ENCODE measurements around the gene PPP1R11. TPM values are rescaled to one million over a fixed set of nuclear protein-coding genes. Genes with fewer than 3 reads are reported as not detected.
A peak's percentile ranks its signal among the peaks of the same experiment; 100 is the strongest.
"Not testable (repeated sequence)": the region's sequence is repeated elsewhere in the genome, so short reads cannot be mapped to it uniquely, and the experiment has no call there.

Gene PPP1R11, protein sequence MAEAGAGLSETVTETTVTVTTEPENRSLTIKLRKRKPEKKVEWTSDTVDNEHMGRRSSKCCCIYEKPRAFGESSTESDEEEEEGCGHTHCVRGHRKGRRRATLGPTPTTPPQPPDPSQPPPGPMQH
- total RNA-seq = 19.0 and 23.4 TPM in 2 replicates

DNA sequence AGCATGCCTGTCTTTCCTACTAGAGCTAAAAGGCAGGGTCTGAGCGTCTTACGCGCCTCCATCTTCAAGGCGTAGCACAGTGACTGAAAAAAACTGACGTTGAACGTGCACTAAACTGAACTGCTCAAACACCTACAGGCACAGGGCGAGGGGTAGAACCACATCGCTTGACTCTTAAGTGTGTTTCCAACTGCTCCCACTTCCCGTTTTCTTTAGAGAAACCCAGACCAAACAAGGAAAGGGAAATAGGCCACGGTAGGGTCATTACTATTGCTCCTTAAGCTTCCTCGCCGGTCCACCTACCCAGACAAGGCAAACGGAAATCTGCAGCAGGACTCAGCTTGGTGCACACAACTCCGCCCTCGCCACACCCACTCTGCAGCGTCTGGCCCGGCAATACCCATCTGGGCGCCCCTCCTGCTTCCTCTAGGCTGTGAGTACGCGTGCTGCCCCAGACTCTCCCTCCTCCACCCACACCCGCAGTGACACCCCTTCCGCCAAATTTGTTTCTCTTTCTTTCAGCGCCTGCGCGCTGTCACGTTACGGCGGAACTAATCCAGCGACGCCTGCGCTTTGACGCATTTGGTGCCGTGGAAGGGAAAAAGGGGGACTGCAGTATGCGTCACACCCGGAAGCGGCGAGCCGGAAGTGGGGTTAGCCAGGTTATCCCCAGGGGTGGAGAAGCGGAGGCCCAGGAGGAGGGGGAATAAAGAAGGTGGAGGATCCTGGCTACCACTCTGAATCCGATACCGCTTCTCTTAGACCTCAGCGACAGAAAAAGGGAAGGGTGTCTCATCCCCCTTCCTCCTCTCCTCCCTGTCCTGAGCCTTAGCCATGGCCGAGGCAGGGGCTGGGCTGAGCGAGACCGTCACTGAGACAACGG lies at the start of gene PPP1R11:
TSS of gene PPP1R11 (plus strand) at position 622 of the 883 bp plus-strand sequence. CDS start at position 835, 213 bp downstream.
- peak; percentile 95 for FAIRE-seq
- TF ChIP-seq, protein P1, sequence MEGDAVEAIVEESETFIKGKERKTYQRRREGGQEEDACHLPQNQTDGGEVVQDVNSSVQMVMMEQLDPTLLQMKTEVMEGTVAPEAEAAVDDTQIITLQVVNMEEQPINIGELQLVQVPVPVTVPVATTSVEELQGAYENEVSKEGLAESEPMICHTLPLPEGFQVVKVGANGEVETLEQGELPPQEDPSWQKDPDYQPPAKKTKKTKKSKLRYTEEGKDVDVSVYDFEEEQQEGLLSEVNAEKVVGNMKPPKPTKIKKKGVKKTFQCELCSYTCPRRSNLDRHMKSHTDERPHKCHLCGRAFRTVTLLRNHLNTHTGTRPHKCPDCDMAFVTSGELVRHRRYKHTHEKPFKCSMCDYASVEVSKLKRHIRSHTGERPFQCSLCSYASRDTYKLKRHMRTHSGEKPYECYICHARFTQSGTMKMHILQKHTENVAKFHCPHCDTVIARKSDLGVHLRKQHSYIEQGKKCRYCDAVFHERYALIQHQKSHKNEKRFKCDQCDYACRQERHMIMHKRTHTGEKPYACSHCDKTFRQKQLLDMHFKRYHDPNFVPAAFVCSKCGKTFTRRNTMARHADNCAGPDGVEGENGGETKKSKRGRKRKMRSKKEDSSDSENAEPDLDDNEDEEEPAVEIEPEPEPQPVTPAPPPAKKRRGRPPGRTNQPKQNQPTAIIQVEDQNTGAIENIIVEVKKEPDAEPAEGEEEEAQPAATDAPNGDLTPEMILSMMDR (IDR thresholded peaks at IDR 0.05; ENCODE audit: insufficient read depth, low read length, severe bottlenecking) = no peak
- H3K36me3 ChIP-seq (ENCODE audit: control insufficient read depth, insufficient read depth, low read length) = peaks cover 10% of the 10 kb centered on the region

DNA sequence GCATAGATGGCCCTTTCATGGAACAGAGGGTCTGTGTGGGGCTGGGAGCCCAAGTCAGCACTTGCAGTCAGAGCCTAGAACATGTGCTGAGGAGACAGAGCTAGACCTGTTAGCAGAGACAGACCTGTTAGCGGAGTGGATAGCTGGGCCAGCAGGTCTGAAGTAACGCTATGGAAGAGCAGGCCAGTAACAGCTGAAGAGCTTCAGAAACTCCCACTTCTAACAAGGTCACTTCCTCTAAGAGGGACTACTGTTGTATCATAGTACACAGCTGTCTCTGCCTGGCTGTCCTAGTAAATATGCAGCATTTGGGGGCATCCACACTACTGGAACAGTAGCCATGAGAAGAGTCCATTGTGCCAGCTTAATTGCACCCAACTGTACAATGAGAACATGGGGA lies 47.2 kb upstream of the PPP1R11 start:
- Histone ChIP-seq H3K36me3 (ENCODE audit: control insufficient read depth, insufficient read depth, low read length) (no peaks in the 10 kb centered on the region), H3K27me3 (ENCODE audit: control insufficient read depth, insufficient read depth, low read length) (no peaks in the 10 kb centered on the region), H3K4me3 (ENCODE audit: low read depth, low read length) (no peak overlapping the region)
- TF ChIP-seq, protein P1 (IDR thresholded peaks at IDR 0.05; ENCODE audit: insufficient read depth, low read length, severe bottlenecking) = no peak
- FAIRE-seq (no peak), DNase-seq (ENCODE audit: low read depth) (no peak)

More for the DNA sequence above, at the start of gene PPP1R11:
- H3K27me3 ChIP-seq (ENCODE audit: control insufficient read depth, insufficient read depth, low read length) = no peaks in the 10 kb centered on the region
- peak; percentile 98 for DNase-seq (ENCODE audit: low read depth)
- H3K4me3 ChIP-seq (ENCODE audit: low read depth, low read length) = peak within 1 kb of the TSS; percentile 78

GRCh38 chr6:30020626-30021025 lies 46.4 kb upstream of the PPP1R11 start:
- Histone ChIP-seq H3K4me3 (ENCODE audit: low read depth, low read length) (no peak overlapping the region), H3K27me3 (ENCODE audit: control insufficient read depth, insufficient read depth, low read length) (no peaks in the 10 kb centered on the region), H3K36me3 (ENCODE audit: control insufficient read depth, insufficient read depth, low read length) (no peaks in the 10 kb centered on the region)
- TF ChIP-seq, protein P1 (IDR thresholded peaks at IDR 0.05; ENCODE audit: insufficient read depth, low read length, severe bottlenecking) = no peak
- FAIRE-seq (no peak), DNase-seq (ENCODE audit: low read depth) (no peak)

GRCh38 chr6:30022189-30022588 lies 44.8 kb upstream of the PPP1R11 start:
- FAIRE-seq = no peak
- TF ChIP-seq, protein P1 (IDR thresholded peaks at IDR 0.05; ENCODE audit: insufficient read depth, low read length, severe bottlenecking) = no peak
- no peaks in the 10 kb centered on the region for H3K36me3 ChIP-seq (ENCODE audit: control insufficient read depth, insufficient read depth, low read length)
- no peaks in the 10 kb centered on the region for H3K27me3 ChIP-seq (ENCODE audit: control insufficient read depth, insufficient read depth, low read length)
- H3K4me3 ChIP-seq (ENCODE audit: low read depth, low read length) = no peak overlapping the region
- no peak for DNase-seq (ENCODE audit: low read depth)

- not testable (repeated sequence) for H3K4me3 ChIP-seq (ENCODE audit: low read depth, low read length); H3K36me3 ChIP-seq (ENCODE audit: control insufficient read depth, insufficient read depth, low read length); DNase-seq (ENCODE audit: low read depth); H3K27me3 ChIP-seq (ENCODE audit: control insufficient read depth, insufficient read depth, low read length); FAIRE-seq
These were observed 44.3 kb upstream of the PPP1R11 start for GRCh38 chr6:30022712-30023111.

- Histone ChIP-seq H3K36me3 (ENCODE audit: control insufficient read depth, insufficient read depth, low read length) (no peaks in the 10 kb centered on the region), H3K27me3 (ENCODE audit: control insufficient read depth, insufficient read depth, low read length) (no peaks in the 10 kb centered on the region), H3K4me3 (ENCODE audit: low read depth, low read length) (no peak overlapping the region)
- TF ChIP-seq, protein P1 (IDR thresholded peaks at IDR 0.05; ENCODE audit: insufficient read depth, low read length, severe bottlenecking) = no peak
- no peak for FAIRE-seq
- no peak for DNase-seq (ENCODE audit: low read depth)
These were observed 41.8 kb upstream of the PPP1R11 start for GRCh38 chr6:30025186-30025585.

All from bronchial epithelial cell (primary cell).